CD14-positive monocyte (primary cell): ENCODE measurements around the gene SORBS1. TPM values are rescaled to one million over a fixed set of nuclear protein-coding genes. Genes with fewer than 3 reads are reported as not detected.

Source experiments
- DNase-seq, 3 donors: peaks; one replicate each; pipeline ENCODE4 v3.0.0-alpha.2; 2011 to 2022
- H2AFZ ChIP-seq: 2 replicates; pipeline ENCODE4 v1.6.0; 2012; ENCODE audit warnings: mild to moderate bottlenecking, low read depth, low read length, inconsistent platforms; ENCODE audit not compliant: insufficient read depth, poor library complexity, severe bottlenecking
- H3K27ac ChIP-seq, 2 donors: 1 replicate in 1 of 2; 2 replicates in 1 of 2; pipeline ENCODE4 v1.5.1; 2012 to 2013; ENCODE audit warnings: low read length in 2 of 2, control low read depth in 1 of 2, inconsistent platforms in 1 of 2, low read depth in 1 of 2, mild to moderate bottlenecking in 1 of 2
- H3K27me3 ChIP-seq, 2 donors: one replicate each; pipeline versions ENCODE4 v1.6.0 to v1.6.1; 2011 to 2013; ENCODE audit warnings: low read length in 2 of 2; ENCODE audit not compliant: control insufficient read depth in 2 of 2, insufficient read depth in 2 of 2
- H3K36me3 ChIP-seq, 2 donors: replicated peaks in 1 of 2; 1 replicate in 1 of 2; 2 replicates in 1 of 2; pipeline versions ENCODE4 v1.5.1 to v1.6.1; 2012 to 2013; ENCODE audit warnings: low read length in 2 of 2, control low read depth in 1 of 2, inconsistent platforms in 1 of 2, mild to moderate bottlenecking in 1 of 2; ENCODE audit not compliant: insufficient read depth in 2 of 2, control insufficient read depth in 1 of 2
- H3K4me1 ChIP-seq, 2 donors: 1 replicate in 1 of 2; 2 replicates in 1 of 2; pipeline versions ENCODE4 v1.5.1 to v1.6.1; 2012 to 2013; ENCODE audit warnings: low read length in 2 of 2, control low read depth in 1 of 2, inconsistent platforms in 1 of 2, mild to moderate bottlenecking in 1 of 2, moderate library complexity in 1 of 2; ENCODE audit not compliant: insufficient read depth in 2 of 2, control insufficient read depth in 1 of 2
- H3K4me2 ChIP-seq: replicated peaks from 2 replicates; pipeline ENCODE3; 2012; ENCODE audit warnings: low read length, moderate library complexity, mild to moderate bottlenecking; ENCODE audit not compliant: poor library complexity, severe bottlenecking; ENCODE audit errors: extremely low read depth
- H3K4me3 ChIP-seq, 3 experiments: fragments of 200-600 bp in 1 of 3; sonication (generic) in 1 of 3; replicated peaks in 1 of 3; 1 replicate in 2 of 3; 2 replicates in 1 of 3; pipeline ENCODE4 v1.5.1; 2011 to 2013; ENCODE audit warnings: low read length in 3 of 3, mild to moderate bottlenecking in 3 of 3, control low read depth in 2 of 3, low read depth in 2 of 3, inconsistent platforms in 1 of 3, moderate library complexity in 1 of 3
- H3K79me2 ChIP-seq: 2 replicates; pipeline ENCODE4 v1.6.0; 2012; ENCODE audit warnings: mild to moderate bottlenecking, control low read depth, inconsistent platforms, low read length, moderate library complexity; ENCODE audit not compliant: insufficient read depth
- H3K9ac ChIP-seq: 2 replicates; pipeline ENCODE4 v1.6.0; 2017; ENCODE audit warnings: low read length, mild to moderate bottlenecking; ENCODE audit not compliant: insufficient read depth, poor library complexity, severe bottlenecking
- H3K9me3 ChIP-seq, 2 donors: replicated peaks in 1 of 2; 1 replicate in 1 of 2; 2 replicates in 1 of 2; pipeline versions ENCODE4 v1.5.1 to v1.6.1; 2012 to 2013; ENCODE audit warnings: low read length in 2 of 2, control low read depth in 1 of 2; ENCODE audit not compliant: control insufficient read depth in 1 of 2, insufficient read depth in 1 of 2
- H4K20me1 ChIP-seq: 2 replicates; pipeline ENCODE4 v1.6.0; 2012; ENCODE audit warnings: mild to moderate bottlenecking, low read length, control low read depth, moderate library complexity; ENCODE audit not compliant: insufficient read depth
- H3K27ac Mint-ChIP-seq, 7 donors: one replicate each; pipeline ENCODE4 v1.8.0; 2020; ENCODE audit warnings: mild to moderate bottlenecking in 7 of 7, mixed read lengths in 7 of 7, moderate library complexity in 6 of 7, inconsistent platforms in 2 of 7
- H3K27me3 Mint-ChIP-seq, 3 donors: one replicate each; pipeline ENCODE4 v1.8.0; 2021 to 2022; ENCODE audit warnings: low read depth in 3 of 3, mild to moderate bottlenecking in 3 of 3, mixed read lengths in 3 of 3, moderate library complexity in 3 of 3, inconsistent platforms in 1 of 3
- H3K36me3 Mint-ChIP-seq, 2 donors: one replicate each; pipeline ENCODE4 v1.8.0; 2020; ENCODE audit warnings: mixed read lengths in 2 of 2, inconsistent platforms in 1 of 2, mild to moderate bottlenecking in 1 of 2
- H3K4me1 Mint-ChIP-seq: one replicate; pipeline ENCODE4 v1.8.0; 2020; ENCODE audit warnings: mild to moderate bottlenecking, mixed read lengths
- H3K4me3 Mint-ChIP-seq, 2 donors: one replicate each; pipeline ENCODE4 v1.8.0; 2020; ENCODE audit warnings: mild to moderate bottlenecking in 2 of 2, mixed read lengths in 2 of 2, moderate library complexity in 1 of 2
- H3K9me3 Mint-ChIP-seq, 7 donors: one replicate each; pipeline ENCODE4 v1.8.0; 2020 to 2022; ENCODE audit warnings: mixed read lengths in 7 of 7, mild to moderate bottlenecking in 6 of 7, moderate library complexity in 6 of 7, inconsistent platforms in 2 of 7
- WGBS: methylation state at CpG from one replicate; pipeline ENCODE4 v1.1.5; 2013; ENCODE audit warnings: missing lambda C conversion rate; ENCODE audit not compliant: insufficient coverage; 5-methylcytosine and 5-hydroxymethylcytosine counted together
- intact Hi-C, 2 donors: fragments of 100-400 bp; cut with micrococcal nuclease; formaldehyde crosslinking; loops; one replicate each; pipeline versions ENCODE4 v1.15.0 to v1.15.1; 2023
- polyA plus RNA-seq, 3 donors: library from polyadenylated mRNA; depleted of rRNA in 1 of 3; unstranded in 2 of 3; stranded (reverse) in 1 of 3; fragments of 300-500 nt in 2 of 3; fragments of >200 nt in 1 of 3; fragmentation: Illumina TruSeq in 2 of 3; gene quantifications; 1 replicate in 2 of 3; 2 replicates in 1 of 3; pipeline ENCODE4 v1.2.3, GENCODE V29; 2012 to 2021
- TF ChIP-seq, protein P1 (sequence below): fragments of 200-600 bp; IDR thresholded peaks from one replicate; pipeline ENCODE4 v1.8.0; 2022; ENCODE audit warnings: antibody characterized with exemption, mild to moderate bottlenecking

SORBS1 gene
- polyA plus RNA-seq, 3 donors: 0.08 to 0.15 TPM; not detected in 1

- Mint-ChIP-seq H3K4me3 (no peak overlapping the region), H3K27me3 (peaks cover 0 to 2% (median 0%) of the 10 kb centered on the region in 3 donors), H3K36me3 (no peaks in the 10 kb centered on the region), H3K9me3 (no peaks in the 10 kb centered on the region), H3K4me1 (peaks cover 9% of the 10 kb centered on the region), H3K27ac (no peak overlapping the region)
- DNase-seq: no peak
- WGBS: 83% methylated on average over 1 of the region's 2 CpGs
- Histone ChIP-seq H3K27ac (no peak overlapping the region), H3K9ac (no peak overlapping the region), H3K4me1 (peaks cover 0 to 8% of the 10 kb centered on the region in 2 donors), H3K9me3 (no peaks in the 10 kb centered on the region), H3K36me3 (no peaks in the 10 kb centered on the region), H2AFZ (no peak overlapping the region), H3K79me2 (no peaks in the 10 kb centered on the region), H3K27me3 (no peaks in the 10 kb centered on the region), H3K4me2 (no peak overlapping the region), H4K20me1 (no peaks in the 10 kb centered on the region), H3K4me3 (no peak overlapping the region)
- intact Hi-C loops: no loop called here
- TF ChIP-seq, protein P1, sequence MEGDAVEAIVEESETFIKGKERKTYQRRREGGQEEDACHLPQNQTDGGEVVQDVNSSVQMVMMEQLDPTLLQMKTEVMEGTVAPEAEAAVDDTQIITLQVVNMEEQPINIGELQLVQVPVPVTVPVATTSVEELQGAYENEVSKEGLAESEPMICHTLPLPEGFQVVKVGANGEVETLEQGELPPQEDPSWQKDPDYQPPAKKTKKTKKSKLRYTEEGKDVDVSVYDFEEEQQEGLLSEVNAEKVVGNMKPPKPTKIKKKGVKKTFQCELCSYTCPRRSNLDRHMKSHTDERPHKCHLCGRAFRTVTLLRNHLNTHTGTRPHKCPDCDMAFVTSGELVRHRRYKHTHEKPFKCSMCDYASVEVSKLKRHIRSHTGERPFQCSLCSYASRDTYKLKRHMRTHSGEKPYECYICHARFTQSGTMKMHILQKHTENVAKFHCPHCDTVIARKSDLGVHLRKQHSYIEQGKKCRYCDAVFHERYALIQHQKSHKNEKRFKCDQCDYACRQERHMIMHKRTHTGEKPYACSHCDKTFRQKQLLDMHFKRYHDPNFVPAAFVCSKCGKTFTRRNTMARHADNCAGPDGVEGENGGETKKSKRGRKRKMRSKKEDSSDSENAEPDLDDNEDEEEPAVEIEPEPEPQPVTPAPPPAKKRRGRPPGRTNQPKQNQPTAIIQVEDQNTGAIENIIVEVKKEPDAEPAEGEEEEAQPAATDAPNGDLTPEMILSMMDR: no peak
These were observed 208.5 kb downstream of the SORBS1 start for GRCh38 chr10:95352684-95353083.

DNA sequence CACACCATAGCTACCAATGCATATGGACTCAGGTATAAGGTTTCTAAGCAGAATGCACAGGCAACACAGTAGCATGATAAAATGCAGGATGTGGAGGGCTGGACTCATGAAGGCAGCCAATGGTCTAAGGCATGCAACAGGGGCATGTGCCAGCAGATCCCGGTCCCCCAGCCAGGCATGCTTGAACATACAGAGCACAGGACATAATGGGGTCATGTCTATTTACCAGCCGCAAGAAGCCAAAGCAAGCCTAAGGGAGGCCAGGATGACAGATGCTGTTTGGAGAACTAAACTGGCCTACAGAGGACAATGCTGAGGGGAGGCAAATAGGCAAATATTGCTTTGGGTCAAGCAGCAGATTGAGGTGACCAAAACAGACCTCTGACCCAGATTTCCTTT is 210.3 kb downstream of the SORBS1 start:
- no peaks in the 10 kb centered on the region for H3K36me3 ChIP-seq
- Mint-ChIP-seq H3K9me3 (no peaks in the 10 kb centered on the region), H3K4me1 (peaks cover 9% of the 10 kb centered on the region), H3K27ac (no peak overlapping the region), H3K27me3 (peaks cover 0 to 2% (median 0%) of the 10 kb centered on the region in 3 donors), H3K4me3 (no peak overlapping the region), H3K36me3 (no peaks in the 10 kb centered on the region)
- H3K4me2 ChIP-seq: no peak overlapping the region
- WGBS: 100% methylated on average over 2 of the region's 2 CpGs
- no peak overlapping the region for H3K4me3 ChIP-seq
- no peaks in the 10 kb centered on the region for H3K27me3 ChIP-seq
- DNase-seq: no peak
- TF ChIP-seq, protein P1: no peak
- H3K4me1 ChIP-seq: peaks cover 0 to 8% of the 10 kb centered on the region in 2 donors
- H3K79me2 ChIP-seq: no peaks in the 10 kb centered on the region
- H4K20me1 ChIP-seq: no peaks in the 10 kb centered on the region
- no peak overlapping the region for H3K27ac ChIP-seq
- no peak overlapping the region for H3K9ac ChIP-seq
- intact Hi-C loops: no loop called here
- H3K9me3 ChIP-seq: no peaks in the 10 kb centered on the region
- no peak overlapping the region for H2AFZ ChIP-seq
